GM06990 (cell line): ENCODE data around the gene AUTS2.
"Not testable (repeated sequence)": the region's sequence is repeated elsewhere in the genome, so short reads cannot be mapped to it uniquely, and the experiment has no call there.

Experiments
- DNase-seq: peaks from one replicate; pipeline ENCODE4 v3.0.0-alpha.2; 2011; ENCODE audit not compliant: insufficient read length; ENCODE audit errors: extremely low read depth
- H3K27me3 ChIP-seq: replicated peaks from 2 replicates; pipeline ENCODE4 v1.6.0; 2011; ENCODE audit warnings: low read length; ENCODE audit not compliant: control insufficient read depth, insufficient read depth
- H3K36me3 ChIP-seq: 2 replicates; pipeline ENCODE4 v1.5.1; 2011; ENCODE audit warnings: low read length; ENCODE audit not compliant: control insufficient read depth, insufficient read depth
- H3K4me3 ChIP-seq: replicated peaks from 2 replicates; pipeline ENCODE4 v1.5.1; 2011; ENCODE audit warnings: low read depth, mild to moderate bottlenecking, control low read depth, low read length
- CTCF ChIP-seq: IDR thresholded peaks from 2 replicates; pipeline ENCODE4 v1.5.1; 2011; ENCODE audit warnings: low read length, control low read depth, mild to moderate bottlenecking, inconsistent platforms; ENCODE audit not compliant: insufficient read depth, poor library complexity, severe bottlenecking

Gene AUTS2

DNA sequence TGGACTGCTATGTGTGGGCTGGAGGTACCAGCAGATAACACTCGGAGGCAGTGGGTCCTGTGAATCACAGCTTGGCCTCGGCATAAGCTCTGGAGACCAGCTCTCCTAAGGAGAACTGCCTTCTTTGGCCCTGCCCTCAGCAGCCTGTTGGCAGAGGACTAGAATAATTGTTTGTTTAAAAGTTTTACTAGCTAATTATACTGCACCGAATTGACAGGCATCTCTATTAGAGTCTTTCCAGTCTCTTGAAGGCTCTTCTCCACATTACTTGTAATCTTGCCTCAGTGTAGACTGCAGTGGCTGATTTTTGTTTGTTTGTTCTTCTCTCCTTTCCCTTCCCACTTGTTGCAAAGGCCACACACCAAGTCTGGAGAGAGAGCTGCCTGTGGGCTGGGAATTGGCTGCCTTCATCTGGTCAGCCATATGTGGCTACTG, 183.2 kb downstream of the AUTS2 start:
- Histone ChIP-seq H3K27me3 (no peaks in the 10 kb centered on the region), H3K36me3 (no peaks in the 10 kb centered on the region)
- no peak for DNase-seq

GRCh38 chr7:69782917-69783684, 184.8 kb downstream of the AUTS2 start:
- Histone ChIP-seq H3K36me3 (no peaks in the 10 kb centered on the region), H3K4me3 (no peak overlapping the region), H3K27me3 (no peaks in the 10 kb centered on the region)
- no peak for DNase-seq
- TF ChIP-seq CTCF, result no peak

More for the DNA sequence above, 183.2 kb downstream of the AUTS2 start:
- H3K4me3 ChIP-seq, result no peak overlapping the region
- TF ChIP-seq CTCF, result no peak

- not testable (repeated sequence) for DNase-seq, H3K27me3 ChIP-seq, H3K4me3 ChIP-seq, H3K36me3 ChIP-seq
Measured at GRCh38 chr7:69786130-69786529, 187.9 kb downstream of the AUTS2 start.

GRCh38 chr7:69786730-69787395, 188.6 kb downstream of the AUTS2 start:
- Histone ChIP-seq H3K27me3 (no peaks in the 10 kb centered on the region), H3K36me3 (no peaks in the 10 kb centered on the region), H3K4me3 (no peak overlapping the region)
- no peak for DNase-seq
- TF ChIP-seq CTCF, result no peak

GRCh38 chr7:69787736-69788431, 189.6 kb downstream of the AUTS2 start:
- Histone ChIP-seq H3K27me3 (no peaks in the 10 kb centered on the region), H3K36me3 (no peaks in the 10 kb centered on the region), H3K4me3 (no peak overlapping the region)
- TF ChIP-seq CTCF, result no peak
- DNase-seq, result no peak

DNA sequence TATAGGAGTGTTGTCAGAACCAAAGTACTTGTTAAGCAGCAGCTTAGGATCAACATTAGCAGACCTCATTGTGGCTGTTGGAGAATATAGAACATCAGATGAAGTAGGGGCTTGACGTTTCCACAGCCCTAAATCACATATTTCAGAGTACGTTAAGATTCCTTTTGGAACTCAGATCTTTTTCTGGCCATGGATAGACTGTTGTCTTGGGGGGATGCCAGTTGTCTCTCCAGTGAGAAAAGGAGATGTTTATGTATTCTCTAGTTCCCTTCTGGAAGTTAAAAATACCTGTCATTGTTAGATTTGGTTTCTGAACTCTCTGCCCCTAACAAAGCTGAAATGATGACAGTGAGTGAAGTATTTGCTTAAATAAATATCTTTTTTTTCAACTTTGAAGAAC, 191.3 kb downstream of the AUTS2 start:
- Histone ChIP-seq H3K27me3 (no peaks in the 10 kb centered on the region), H3K36me3 (no peaks in the 10 kb centered on the region), H3K4me3 (no peak overlapping the region)
- TF ChIP-seq CTCF, result no peak
- DNase-seq, result no peak
